ENCODE measurements around the gene NAT16. TPM values are rescaled to one million over a fixed set of nuclear protein-coding genes. Genes with fewer than 3 reads are reported as not detected.

Gene NAT16
- polyA plus RNA-seq, 1 experiment, result 0.02 TPM

DNA sequence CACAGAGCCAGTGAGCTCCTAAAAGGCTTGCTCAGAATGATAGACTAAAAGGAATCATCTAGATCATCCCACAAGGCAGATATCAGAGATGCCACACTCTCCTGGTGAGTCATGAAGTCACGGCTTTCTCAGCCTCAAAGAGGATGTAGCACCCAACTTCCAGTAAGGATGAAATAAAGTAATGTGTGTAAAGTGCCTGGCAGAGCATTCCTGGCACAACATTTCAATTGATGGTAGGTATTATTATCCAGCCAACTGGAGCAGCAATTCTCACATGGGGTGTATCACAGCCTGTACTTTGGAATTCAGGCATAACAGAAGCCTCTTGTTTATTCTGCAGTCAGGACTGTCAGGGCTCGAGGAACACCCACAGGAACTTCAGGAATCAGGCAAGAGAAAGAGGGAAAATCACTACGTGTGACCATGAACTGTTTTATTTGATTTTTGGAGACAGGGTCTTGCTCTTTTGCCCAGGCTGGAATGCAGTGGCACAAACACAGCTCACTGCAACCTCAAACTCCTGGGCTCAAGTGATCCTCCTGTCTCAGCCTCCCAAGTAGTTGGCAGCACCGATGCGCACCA is 5.3 kb upstream of the NAT16 start:
- TF ChIP-seq, protein P1, sequence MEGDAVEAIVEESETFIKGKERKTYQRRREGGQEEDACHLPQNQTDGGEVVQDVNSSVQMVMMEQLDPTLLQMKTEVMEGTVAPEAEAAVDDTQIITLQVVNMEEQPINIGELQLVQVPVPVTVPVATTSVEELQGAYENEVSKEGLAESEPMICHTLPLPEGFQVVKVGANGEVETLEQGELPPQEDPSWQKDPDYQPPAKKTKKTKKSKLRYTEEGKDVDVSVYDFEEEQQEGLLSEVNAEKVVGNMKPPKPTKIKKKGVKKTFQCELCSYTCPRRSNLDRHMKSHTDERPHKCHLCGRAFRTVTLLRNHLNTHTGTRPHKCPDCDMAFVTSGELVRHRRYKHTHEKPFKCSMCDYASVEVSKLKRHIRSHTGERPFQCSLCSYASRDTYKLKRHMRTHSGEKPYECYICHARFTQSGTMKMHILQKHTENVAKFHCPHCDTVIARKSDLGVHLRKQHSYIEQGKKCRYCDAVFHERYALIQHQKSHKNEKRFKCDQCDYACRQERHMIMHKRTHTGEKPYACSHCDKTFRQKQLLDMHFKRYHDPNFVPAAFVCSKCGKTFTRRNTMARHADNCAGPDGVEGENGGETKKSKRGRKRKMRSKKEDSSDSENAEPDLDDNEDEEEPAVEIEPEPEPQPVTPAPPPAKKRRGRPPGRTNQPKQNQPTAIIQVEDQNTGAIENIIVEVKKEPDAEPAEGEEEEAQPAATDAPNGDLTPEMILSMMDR (IDR thresholded peaks at IDR 0.05; ENCODE audit: insufficient read depth, low read depth, low read length), result no peak
- Histone ChIP-seq H3K27me3 (ENCODE audit: control insufficient read depth, insufficient read depth, low read length) (peaks cover 6% of the 10 kb centered on the region), H3K36me3 (ENCODE audit: control insufficient read depth, insufficient read depth, low read length) (no peaks in the 10 kb centered on the region), H3K4me3 (ENCODE audit: low read depth, low read length) (no peak overlapping the region)
- POLR2A ChIA-PET, result no interaction called here
- CTCF ChIA-PET, result interaction anchor here (0.8 to 2.9 kb wide), 2 partner anchors 41 to 59 kb away, joined by 3 to 16 read pairs; no protein-coding TSS in a partner anchor
- DNase-seq (ENCODE audit: low read depth), result no peak

DNA sequence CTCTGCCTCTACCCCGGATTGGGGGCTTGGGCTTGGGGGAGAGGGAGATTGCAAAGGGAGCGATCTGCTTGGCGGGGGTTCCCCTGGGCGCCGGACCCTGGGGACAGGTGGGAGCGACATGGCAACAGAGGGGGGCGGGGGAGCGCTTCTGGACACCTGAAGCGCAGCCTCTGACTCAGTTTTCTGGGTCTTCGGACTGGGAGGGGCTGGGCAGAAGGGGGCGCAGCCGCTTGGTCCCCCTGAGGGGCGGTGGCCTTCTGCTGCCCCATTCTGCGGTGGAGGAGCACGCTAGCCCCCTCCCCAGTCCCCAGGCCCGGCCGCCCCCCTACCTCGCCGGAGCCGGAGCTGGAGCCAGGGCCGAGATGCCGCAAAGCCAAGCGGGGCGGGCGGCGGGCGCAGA is 380 bp downstream of the NAT16 start:
- no peak for DNase-seq (ENCODE audit: low read depth)
- POLR2A ChIA-PET, result no interaction called here
- Histone ChIP-seq H3K4me3 (ENCODE audit: low read depth, low read length) (no peak overlapping the region), H3K36me3 (ENCODE audit: control insufficient read depth, insufficient read depth, low read length) (no peaks in the 10 kb centered on the region), H3K27me3 (ENCODE audit: control insufficient read depth, insufficient read depth, low read length) (peaks cover 46% of the 10 kb centered on the region)
- TF ChIP-seq, protein P1 (IDR thresholded peaks at IDR 0.05; ENCODE audit: insufficient read depth, low read depth, low read length), result no peak
- CTCF ChIA-PET, result no interaction called here

DNA sequence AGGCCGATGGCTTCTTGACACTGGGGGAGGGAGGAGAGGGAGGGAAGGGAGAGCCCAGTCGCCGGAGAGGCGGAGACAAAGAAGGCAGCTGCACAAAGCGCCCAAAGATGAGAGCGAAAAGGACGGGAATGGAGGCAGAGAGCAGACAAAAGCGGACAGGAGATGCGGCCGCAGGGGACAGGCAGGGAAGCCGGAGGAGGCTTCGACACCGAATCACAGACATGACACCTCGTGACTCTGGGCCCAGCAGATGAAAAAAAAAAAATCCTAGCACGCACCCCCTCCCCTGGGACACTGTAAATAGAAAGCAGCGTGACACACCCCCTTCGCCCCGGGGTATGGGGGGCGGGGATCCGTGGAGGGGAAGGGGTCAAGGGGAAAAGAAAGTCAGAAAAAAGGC is 976 bp downstream of the NAT16 start:
- no peak overlapping the region for H3K4me3 ChIP-seq (ENCODE audit: low read depth, low read length)
- ChIA-PET POLR2A (no interaction called here), CTCF (interaction anchor here (0.9 kb wide), 1 partner anchor 14 kb away, joined by 4 read pairs; no protein-coding TSS in a partner anchor)
- TF ChIP-seq, protein P1 (IDR thresholded peaks at IDR 0.05; ENCODE audit: insufficient read depth, low read depth, low read length), result no peak
- peaks cover 46% of the 10 kb centered on the region for H3K27me3 ChIP-seq (ENCODE audit: control insufficient read depth, insufficient read depth, low read length)
- no peak for DNase-seq (ENCODE audit: low read depth)
- no peaks in the 10 kb centered on the region for H3K36me3 ChIP-seq (ENCODE audit: control insufficient read depth, insufficient read depth, low read length)

DNA sequence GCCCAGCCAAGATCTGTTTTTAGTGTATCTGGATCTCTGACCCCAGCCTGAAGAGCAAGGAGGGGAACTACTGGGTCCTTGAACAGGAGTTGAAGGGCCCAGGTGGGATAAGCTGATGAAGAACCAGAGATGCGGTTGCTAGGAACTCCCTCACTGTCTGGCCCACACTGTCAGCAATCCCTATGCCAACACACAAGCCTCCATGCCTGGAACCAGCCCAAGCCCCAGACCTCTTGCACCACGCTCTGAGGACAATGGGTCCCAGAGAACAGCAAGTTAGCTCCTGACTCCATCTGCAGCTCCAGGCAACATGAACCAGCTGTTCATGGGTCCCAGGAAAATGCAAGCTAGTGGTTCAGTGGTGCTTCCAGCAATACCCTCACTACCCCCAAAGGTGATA is 2.4 kb downstream of the NAT16 start:
- POLR2A ChIA-PET, result no interaction called here
- DNase-seq (ENCODE audit: low read depth), result no peak

DNA sequence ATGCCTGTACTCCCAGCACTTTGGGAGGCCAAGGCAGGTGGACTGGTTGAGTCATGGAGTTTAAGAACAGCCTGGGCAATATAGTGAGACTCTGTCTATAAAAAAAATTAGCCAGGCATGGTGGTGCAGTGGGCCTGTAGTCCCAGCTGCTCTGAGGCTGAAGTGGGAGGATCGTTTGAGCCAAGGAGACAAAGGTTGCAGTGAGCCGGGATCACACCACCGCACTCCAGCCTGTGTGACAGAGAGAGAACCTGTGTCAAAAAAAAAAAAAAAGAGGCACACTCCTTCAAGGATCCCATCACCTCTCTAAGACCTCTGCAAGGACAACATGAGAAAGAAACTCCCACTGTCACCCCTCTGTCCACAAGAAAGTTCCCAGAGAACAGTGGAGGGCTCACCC is 4.4 kb downstream of the NAT16 start:
- POLR2A ChIA-PET, result no interaction called here
- CTCF ChIA-PET, result interaction anchor here (1.1 to 2.9 kb wide), 4 partner anchors 11 to 81 kb away, joined by 3 to 25 read pairs (median 3); no protein-coding TSS in a partner anchor
- H3K27me3 ChIP-seq (ENCODE audit: control insufficient read depth, insufficient read depth, low read length), result peaks cover 64% of the 10 kb centered on the region

More for the DNA sequence above, 2.4 kb downstream of the NAT16 start:
- Histone ChIP-seq H3K4me3 (ENCODE audit: low read depth, low read length) (no peak overlapping the region), H3K27me3 (ENCODE audit: control insufficient read depth, insufficient read depth, low read length) (peaks cover 50% of the 10 kb centered on the region), H3K36me3 (ENCODE audit: control insufficient read depth, insufficient read depth, low read length) (no peaks in the 10 kb centered on the region)
- CTCF ChIA-PET, result interaction anchor here (1.1 to 2.9 kb wide), 2 partner anchors 8 to 14 kb away, joined by 3 to 25 read pairs; no protein-coding TSS in a partner anchor
- TF ChIP-seq, protein P1 (IDR thresholded peaks at IDR 0.05; ENCODE audit: insufficient read depth, low read depth, low read length), result no peak

More for the DNA sequence above, 4.4 kb downstream of the NAT16 start:
- no peak for DNase-seq (ENCODE audit: low read depth)
- no peak overlapping the region for H3K4me3 ChIP-seq (ENCODE audit: low read depth, low read length)
- no peaks in the 10 kb centered on the region for H3K36me3 ChIP-seq (ENCODE audit: control insufficient read depth, insufficient read depth, low read length)
- TF ChIP-seq, protein P1 (IDR thresholded peaks at IDR 0.05; ENCODE audit: insufficient read depth, low read depth, low read length), result no peak

Measured in BJ (cell line).